Stimulated activated CD8-positive, alpha-beta memory T cell treated with anti-CD3 and anti-CD28 coated beads, Interleukin-15, amount 100 ng/mL, for 48 hours (primary cell): Measurements from ENCODE around the gene COL9A3.

Experiments
- DNase-seq, 2 donors: peaks; one replicate each; pipeline ENCODE4 v3.0.0-alpha.2; 2020; ENCODE audit warnings: low read depth in 2 of 2

COL9A3 gene

GRCh38 chr20:62816884-62817873 is at the start of gene COL9A3:
TSS of gene COL9A3 (plus strand) at chr20:62817050. CDS start at chr20:62817065, 15 bp downstream.
- DNase-seq: no peak

DNA sequence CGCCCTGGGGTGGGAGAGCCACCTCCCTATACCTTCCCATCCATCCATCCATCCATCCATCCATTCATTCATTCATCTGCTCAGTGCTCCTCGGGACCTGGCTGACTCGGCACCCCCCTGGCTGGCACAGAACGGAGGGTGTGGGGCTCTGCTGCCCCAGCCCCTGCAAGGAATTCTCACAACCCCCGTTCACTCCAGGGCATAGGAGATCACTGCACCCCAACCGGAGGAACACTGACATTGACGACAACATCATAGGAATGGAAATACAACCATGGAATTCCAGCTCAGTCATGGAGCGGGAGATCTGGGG is 48.7 kb upstream of the COL9A3 start:
- DNase-seq: no peak

- no peak for DNase-seq
Observed at GRCh38 chr20:62768551-62769287, 48.1 kb upstream of the COL9A3 start.

DNA sequence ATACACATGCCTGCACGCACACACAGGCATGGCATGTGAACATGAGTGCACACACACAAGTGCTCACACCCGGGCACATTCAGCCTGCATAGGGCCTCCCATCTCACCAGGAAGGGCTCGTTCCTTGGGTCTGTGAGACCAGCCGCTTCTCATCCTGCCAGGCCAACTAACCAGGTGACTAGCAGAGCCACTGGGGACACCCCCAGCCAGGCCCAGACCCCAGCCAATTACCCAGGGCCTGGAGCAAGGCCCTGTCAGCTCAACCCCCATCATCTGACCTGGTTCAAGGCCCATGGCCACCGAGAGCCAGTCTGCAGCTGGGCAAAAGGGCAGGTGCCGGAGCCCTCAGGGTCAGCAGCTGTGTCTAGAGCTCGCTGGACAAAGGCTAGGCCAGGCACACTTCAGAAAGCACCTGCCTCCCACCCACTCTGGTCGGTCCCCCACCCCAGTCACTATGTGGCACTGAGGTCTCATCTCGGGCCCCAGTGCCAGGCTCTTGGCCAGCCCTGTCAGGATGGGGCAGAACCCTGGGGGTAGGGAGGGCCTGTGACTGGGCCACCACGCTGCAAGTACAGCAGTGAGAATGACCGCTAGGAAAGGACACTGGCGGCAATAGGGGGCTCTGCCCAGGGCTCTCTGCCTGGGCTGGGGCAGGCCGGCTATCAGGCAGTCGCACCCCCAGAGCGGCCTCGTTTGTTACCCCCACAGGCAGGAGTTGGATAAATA is 47.3 kb upstream of the COL9A3 start:
- DNase-seq: no peak

GRCh38 chr20:62770111-62770910 is 46.5 kb upstream of the COL9A3 start:
- no peak for DNase-seq

DNA sequence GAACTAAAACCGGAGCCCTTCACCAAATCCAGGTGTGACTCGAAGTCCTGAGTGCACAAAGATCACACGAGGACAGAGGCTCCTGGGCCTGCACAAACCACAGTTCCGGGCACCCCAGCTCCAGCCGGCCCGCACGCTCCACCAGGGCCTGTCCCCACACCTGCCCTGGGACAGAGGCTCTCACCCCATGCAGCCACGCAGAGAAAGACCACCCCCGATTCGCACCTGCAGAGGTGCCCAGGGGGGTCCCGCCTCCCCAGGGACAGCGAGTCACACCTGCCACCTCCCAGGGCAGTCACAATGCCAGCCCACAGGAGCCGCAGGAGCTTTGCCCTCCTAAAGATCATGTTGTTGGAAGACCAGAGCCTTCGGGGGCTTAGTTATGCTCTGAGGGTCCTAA is 45.9 kb upstream of the COL9A3 start:
- DNase-seq: no peak

GRCh38 chr20:62771396-62772102 is 45.3 kb upstream of the COL9A3 start:
- no peak for DNase-seq

DNA sequence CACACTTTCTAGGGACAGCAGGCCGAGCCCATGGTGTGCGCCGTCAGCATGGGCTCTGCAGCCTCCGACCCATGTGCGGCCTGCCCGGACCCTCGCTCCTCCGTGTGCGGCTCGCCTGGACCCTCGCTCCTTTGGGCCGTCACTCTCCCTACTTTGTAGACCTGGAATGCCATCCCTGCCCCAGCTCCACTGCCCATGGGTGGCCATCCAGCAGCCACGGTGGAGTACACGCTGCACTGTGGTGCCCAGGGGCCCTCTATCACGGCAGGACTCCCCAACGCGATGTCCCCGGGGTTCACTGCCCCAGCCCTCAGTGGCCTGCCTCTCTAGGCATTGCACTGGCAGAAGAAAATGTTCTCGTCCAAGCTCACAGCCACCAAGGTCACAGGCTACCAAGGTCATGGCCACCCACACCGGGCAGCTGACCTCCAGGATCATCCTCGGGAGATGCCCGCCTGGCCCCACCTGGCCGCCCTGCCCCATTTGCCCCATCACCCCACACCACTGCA is 44.7 kb upstream of the COL9A3 start:
- no peak for DNase-seq

GRCh38 chr20:62772619-62772989 is 44.2 kb upstream of the COL9A3 start:
- no peak for DNase-seq

DNA sequence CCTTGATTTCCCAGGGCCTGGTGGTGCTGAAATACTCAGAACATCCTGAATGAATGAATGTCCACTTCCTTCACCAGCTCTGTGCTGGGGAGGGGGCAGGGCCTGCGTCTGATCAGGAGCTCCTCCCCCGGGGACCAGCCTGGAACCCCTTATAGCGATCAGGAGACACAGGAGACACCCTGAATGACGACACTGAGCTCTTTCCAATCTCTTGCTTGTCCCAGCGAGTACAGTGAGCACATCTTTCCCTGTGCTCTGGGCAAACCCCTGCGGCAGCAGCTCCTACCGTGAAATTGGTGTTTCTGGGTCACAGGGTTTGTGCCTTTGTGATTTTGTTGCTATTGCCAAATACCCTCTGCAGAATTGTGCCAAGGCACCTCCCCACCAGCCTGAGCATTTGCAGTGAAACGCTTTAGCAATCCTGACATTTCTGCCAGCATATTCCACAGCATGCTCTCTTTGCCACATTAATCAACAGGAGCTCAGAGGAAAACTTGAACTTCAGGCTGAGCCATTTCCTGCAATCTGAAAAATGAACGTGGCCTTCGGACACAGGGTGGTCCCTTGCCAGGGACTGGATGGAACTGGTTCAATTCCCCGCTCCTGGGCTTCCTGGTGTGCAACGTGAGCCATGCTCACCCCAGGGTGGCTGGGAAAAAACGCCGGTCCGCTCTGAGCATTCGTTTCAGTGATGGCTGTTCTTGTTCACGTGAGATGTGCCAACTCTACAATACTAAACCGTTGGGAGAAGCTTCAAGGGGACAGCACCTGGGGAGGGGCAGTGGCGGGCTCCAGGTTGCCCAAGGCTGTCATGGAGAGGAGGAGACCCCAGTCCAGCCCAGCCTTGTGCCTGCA is 43.6 kb upstream of the COL9A3 start:
- DNase-seq: no peak

- DNase-seq: no peak
Observed at GRCh38 chr20:62773845-62774714, 42.8 kb upstream of the COL9A3 start.

DNA sequence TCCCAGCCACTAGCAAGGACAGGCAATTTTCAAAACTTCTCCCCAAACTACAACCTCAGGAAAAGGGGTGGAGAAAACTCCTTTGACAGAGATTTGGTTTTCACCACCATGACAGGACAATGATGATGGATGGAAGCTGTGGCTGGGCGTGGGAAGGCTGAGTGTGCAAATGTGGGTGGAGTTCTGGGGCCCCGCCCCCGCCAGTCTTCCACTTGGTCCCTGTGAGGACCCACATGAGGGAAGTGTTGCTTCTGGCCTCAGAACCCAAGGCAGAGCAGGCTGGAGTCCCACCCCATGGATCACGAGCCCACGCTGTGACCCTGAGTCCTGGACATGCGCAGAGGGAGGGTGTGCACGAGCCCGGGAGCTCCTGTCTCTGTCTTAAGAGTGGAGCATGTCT is 42.1 kb upstream of the COL9A3 start:
- DNase-seq: no peak

GRCh38 chr20:62775206-62775605 is 41.6 kb upstream of the COL9A3 start:
- DNase-seq: no peak

DNA sequence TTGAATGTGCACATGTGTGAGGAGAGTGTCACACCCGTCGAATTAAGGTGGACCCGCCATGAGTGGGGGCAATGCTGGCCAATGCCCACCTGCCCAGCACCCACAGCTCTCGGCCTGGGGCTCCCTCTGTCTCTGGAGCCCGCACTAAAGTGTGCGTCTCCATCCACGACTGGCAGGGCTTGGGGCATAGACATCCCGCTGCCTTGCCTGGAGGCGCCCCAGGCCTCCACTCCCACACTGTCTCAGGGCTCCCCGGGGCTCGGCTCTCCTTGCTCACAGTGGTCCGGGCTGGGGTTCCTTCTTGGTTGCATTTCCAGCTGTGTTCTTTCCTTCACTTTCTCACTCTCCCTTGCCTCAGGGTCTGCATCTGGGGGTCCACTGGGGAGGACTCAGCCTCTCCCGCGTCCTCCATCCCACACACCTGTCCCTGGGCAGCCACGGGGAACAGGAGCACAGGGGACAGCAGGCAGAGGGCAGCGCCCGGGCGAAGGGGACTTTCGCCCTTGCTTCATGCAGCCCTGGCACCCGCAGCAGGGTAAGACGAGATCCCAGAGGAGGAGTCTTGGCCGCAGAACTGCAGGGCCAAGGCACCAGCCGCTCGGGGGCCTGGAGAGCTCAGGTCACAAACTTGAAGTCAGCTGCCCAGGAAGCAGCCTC is 40.7 kb upstream of the COL9A3 start:
- no peak for DNase-seq

- peak; percentile 39 to 41 for DNase-seq
Observed at GRCh38 chr20:62776692-62777527, 39.9 kb upstream of the COL9A3 start.

DNA sequence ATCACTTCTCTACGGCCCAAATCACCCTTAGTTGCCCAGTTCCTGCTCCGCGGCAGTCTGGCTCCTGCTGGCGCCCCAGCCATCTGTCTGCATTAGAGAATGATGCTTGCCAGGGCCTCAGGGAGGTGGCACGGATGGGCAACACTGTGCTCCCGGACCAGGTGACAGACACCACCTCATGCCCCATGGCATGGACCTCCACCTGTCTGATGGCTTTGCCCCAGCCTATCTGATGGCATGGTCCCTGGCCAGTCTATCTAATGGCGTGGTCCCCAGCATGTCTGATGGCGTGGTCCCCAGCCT is 39.4 kb upstream of the COL9A3 start:
- DNase-seq: no peak

GRCh38 chr20:62778058-62778457 is 38.8 kb upstream of the COL9A3 start:
- no peak for DNase-seq
